ENCODE results near the gene RNF151. TPM values are rescaled to one million over a fixed set of nuclear protein-coding genes. Genes with fewer than 3 reads are reported as not detected.
A peak's percentile ranks its signal among the peaks of the same experiment; 100 is the strongest.

RNF151 gene
- total and polyA plus RNA-seq, 2 of the 13 experiments (the other 11 are each of a cell fraction or from before 2014, with no cell fraction given), result not detected

DNA sequence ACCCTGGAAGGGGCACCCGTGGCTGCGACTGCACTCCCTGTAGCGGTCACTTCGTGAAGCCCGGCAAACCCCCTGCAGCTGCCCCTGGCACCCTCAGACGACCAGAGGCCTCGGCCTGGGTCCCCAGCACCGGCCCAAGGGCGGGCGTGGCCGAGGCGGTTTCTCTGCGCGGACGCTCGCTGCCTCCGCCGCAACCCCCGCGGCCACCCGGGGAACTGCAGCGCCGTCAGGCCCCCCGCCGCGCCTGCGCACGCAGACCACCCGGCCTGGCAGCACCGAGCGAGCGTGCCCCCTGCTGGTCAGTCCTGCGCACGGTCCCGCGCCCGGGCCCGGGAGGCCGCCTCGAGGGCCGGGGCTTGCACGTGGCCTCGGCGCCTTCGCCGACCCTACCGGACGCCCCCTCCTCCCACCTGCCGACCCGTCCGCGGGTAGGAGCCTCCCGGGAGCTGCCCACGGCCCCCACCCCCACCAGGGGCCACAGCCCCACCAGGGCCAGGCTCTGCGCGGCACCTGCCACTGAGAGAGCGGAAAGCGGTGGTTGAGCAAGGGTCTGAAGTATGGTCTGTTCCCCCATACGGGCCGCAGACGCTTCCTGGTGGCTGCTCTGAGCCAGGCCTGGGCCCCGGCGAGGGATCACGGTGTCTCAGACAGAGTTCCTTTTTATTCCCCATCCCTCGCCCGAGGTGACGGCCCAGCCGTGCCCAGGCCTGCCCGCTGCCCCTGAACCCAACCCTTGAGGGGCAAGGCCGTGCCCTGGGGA is 36.9 kb upstream of the RNF151 start (continued):
- TF ChIP-seq POLR2G (IDR thresholded peaks at IDR 0.05; ENCODE audit: low read depth, low read length), result peak; percentile 60
- TF ChIP-seq ZNF775 (CRISPR knock-in tag; IDR thresholded peaks at IDR 0.05; ENCODE audit: borderline replicate concordance), result no peak
- TF ChIP-seq ZNF354B (CRISPR knock-in tag; IDR thresholded peaks at IDR 0.05), result 0 out of 2 replicates have a peak, but pooled peaks have one; percentile 82
- no peak for TF ChIP-seq IRF2 (CRISPR knock-in tag; IDR thresholded peaks at IDR 0.05)
- TF ChIP-seq ZNF567 (CRISPR knock-in tag; IDR thresholded peaks at IDR 0.05; ENCODE audit: borderline replicate concordance), result no peak
- TF ChIP-seq, protein P1, sequence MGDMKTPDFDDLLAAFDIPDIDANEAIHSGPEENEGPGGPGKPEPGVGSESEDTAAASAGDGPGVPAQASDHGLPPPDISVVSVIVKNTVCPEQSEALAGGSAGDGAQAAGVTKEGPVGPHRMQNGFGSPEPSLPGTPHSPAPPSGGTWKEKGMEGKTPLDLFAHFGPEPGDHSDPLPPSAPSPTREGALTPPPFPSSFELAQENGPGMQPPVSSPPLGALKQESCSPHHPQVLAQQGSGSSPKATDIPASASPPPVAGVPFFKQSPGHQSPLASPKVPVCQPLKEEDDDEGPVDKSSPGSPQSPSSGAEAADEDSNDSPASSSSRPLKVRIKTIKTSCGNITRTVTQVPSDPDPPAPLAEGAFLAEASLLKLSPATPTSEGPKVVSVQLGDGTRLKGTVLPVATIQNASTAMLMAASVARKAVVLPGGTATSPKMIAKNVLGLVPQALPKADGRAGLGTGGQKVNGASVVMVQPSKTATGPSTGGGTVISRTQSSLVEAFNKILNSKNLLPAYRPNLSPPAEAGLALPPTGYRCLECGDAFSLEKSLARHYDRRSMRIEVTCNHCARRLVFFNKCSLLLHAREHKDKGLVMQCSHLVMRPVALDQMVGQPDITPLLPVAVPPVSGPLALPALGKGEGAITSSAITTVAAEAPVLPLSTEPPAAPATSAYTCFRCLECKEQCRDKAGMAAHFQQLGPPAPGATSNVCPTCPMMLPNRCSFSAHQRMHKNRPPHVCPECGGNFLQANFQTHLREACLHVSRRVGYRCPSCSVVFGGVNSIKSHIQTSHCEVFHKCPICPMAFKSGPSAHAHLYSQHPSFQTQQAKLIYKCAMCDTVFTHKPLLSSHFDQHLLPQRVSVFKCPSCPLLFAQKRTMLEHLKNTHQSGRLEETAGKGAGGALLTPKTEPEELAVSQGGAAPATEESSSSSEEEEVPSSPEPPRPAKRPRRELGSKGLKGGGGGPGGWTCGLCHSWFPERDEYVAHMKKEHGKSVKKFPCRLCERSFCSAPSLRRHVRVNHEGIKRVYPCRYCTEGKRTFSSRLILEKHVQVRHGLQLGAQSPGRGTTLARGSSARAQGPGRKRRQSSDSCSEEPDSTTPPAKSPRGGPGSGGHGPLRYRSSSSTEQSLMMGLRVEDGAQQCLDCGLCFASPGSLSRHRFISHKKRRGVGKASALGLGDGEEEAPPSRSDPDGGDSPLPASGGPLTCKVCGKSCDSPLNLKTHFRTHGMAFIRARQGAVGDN (CRISPR knock-in tag; IDR thresholded peaks at IDR 0.05), result peak; percentile 98
- TF ChIP-seq U2AF2 (IDR thresholded peaks at IDR 0.05; ENCODE audit: low read depth, low read length), result no peak
- TF ChIP-seq, protein P2, sequence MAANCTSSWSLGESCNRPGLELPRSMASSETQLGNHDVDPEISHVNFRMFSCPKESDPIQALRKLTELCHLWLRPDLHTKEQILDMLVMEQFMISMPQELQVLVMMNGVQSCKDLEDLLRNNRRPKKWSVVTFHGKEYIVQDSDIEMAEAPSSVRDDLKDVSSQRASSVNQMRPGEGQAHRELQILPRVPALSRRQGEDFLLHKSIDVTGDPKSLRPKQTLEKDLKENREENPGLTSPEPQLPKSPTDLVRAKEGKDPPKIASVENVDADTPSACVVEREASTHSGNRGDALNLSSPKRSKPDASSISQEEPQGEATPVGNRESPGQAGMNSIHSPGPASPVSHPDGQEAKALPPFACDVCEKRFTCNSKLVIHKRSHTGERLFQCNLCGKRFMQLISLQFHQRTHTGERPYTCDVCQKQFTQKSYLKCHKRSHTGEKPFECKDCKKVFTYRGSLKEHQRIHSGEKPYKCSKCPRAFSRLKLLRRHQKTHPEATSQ (CRISPR knock-in tag; IDR thresholded peaks at IDR 0.05; ENCODE audit: borderline replicate concordance), result 0 out of 2 replicates have a peak, but pooled peaks have one; percentile 32
- TF ChIP-seq, protein P3, sequence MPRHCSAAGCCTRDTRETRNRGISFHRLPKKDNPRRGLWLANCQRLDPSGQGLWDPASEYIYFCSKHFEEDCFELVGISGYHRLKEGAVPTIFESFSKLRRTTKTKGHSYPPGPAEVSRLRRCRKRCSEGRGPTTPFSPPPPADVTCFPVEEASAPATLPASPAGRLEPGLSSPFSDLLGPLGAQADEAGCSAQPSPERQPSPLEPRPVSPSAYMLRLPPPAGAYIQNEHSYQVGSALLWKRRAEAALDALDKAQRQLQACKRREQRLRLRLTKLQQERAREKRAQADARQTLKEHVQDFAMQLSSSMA (CRISPR knock-in tag; IDR thresholded peaks at IDR 0.05), result peak; percentile 67; the same call in 1 of the 2 replicates
- no peak for TF ChIP-seq ZNF207 (IDR thresholded peaks at IDR 0.05; ENCODE audit: borderline replicate concordance)
- TF ChIP-seq ZNF788 (CRISPR knock-in tag; IDR thresholded peaks at IDR 0.05; ENCODE audit: borderline replicate concordance), result peak; percentile 57
- TF ChIP-seq NR2F6 (IDR thresholded peaks at IDR 0.05), result no peak
- no peak for TF ChIP-seq NR2F6 (CRISPR knock-in tag; IDR thresholded peaks at IDR 0.05)
- TF ChIP-seq, protein P4, sequence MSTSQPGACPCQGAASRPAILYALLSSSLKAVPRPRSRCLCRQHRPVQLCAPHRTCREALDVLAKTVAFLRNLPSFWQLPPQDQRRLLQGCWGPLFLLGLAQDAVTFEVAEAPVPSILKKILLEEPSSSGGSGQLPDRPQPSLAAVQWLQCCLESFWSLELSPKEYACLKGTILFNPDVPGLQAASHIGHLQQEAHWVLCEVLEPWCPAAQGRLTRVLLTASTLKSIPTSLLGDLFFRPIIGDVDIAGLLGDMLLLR (CRISPR knock-in tag; IDR thresholded peaks at IDR 0.05), result peak; percentile 79; the same call in 1 of the 2 replicates
- TF ChIP-seq, protein P5, sequence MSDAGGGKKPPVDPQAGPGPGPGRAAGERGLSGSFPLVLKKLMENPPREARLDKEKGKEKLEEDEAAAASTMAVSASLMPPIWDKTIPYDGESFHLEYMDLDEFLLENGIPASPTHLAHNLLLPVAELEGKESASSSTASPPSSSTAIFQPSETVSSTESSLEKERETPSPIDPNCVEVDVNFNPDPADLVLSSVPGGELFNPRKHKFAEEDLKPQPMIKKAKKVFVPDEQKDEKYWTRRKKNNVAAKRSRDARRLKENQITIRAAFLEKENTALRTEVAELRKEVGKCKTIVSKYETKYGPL (CRISPR knock-in tag; IDR thresholded peaks at IDR 0.05), result peak; percentile 44
- TF ChIP-seq TAF15 (IDR thresholded peaks at IDR 0.05; ENCODE audit: low read depth, low read length, poor library complexity, severe bottlenecking), result no peak
- TF ChIP-seq, protein P6, sequence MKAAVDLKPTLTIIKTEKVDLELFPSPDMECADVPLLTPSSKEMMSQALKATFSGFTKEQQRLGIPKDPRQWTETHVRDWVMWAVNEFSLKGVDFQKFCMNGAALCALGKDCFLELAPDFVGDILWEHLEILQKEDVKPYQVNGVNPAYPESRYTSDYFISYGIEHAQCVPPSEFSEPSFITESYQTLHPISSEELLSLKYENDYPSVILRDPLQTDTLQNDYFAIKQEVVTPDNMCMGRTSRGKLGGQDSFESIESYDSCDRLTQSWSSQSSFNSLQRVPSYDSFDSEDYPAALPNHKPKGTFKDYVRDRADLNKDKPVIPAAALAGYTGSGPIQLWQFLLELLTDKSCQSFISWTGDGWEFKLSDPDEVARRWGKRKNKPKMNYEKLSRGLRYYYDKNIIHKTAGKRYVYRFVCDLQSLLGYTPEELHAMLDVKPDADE (CRISPR knock-in tag; IDR thresholded peaks at IDR 0.05), result 0 out of 2 replicates have a peak, but pooled peaks have one; percentile 60

Measured in HepG2 (cell line).